Activated T-cell treated with anti-CD3 and anti-CD28 coated beads for 48 hours (primary cell): Measurements from ENCODE around the gene MYOZ1.
A peak's percentile ranks its signal among the peaks of the same experiment; 100 is the strongest.
"Not testable (repeated sequence)": the region's sequence is repeated elsewhere in the genome, so short reads cannot be mapped to it uniquely, and the experiment has no call there.

ENCODE experiments used
- DNase-seq: peaks from one replicate; pipeline ENCODE4 v3.0.0-alpha.2; 2020; ENCODE audit warnings: low read depth

MYOZ1 gene

DNA sequence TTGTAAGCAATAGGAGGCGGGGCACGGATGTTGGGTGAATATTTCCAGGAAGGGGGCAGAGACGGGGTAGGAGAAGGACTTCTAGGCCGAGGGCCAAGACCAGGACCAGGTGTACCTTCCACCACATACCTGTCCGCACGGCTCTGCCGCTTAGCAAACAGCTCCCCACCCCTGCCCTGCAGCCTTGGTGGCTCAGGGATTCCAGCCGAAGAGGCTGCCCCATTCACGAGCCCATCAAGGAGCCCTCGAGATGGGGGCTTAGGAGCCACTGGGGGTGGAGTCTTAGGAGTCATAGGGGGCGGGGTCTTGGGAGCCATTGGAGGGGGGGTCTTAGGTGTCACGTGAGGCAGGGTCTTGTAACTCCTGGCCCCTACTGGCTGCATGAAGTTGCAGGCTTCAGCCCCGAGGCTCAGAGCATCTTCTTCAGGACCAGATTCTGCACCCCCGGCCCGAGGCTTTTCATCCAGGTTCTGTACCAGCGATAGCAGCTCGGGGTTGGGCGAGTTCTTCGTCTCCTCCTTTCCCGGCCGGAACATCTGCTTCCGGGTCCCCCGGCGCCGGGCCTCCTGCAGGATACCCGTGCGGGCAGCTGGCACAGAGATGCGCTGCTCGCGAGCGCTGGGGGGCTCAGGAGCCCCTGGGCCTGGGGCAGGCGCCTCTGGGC is 6.1 kb upstream of the MYOZ1 start:
- peak; percentile 12 for DNase-seq

DNA sequence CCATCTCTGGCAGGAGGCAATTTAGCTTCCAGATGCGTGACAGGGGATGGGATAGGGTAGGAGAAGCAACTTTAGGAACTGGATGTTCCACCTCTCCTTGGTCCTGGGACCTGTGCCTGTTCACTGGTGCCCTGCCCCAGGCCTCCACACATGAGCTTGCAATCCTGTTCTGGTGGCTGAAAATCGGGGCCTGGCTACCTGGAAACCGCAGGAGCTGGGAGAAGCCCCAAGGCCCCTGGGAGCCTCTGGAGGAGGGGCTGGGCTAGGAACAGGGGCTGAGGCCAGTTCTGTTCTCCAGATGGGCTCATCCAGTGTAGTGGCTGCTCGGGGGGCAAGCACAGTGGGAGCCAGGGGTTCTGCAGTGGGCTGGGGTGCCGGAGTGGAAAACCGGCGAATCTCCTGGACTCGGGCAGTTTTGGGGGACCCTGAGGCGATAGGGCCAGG is 5.3 kb upstream of the MYOZ1 start:
- DNase-seq = no peak

DNA sequence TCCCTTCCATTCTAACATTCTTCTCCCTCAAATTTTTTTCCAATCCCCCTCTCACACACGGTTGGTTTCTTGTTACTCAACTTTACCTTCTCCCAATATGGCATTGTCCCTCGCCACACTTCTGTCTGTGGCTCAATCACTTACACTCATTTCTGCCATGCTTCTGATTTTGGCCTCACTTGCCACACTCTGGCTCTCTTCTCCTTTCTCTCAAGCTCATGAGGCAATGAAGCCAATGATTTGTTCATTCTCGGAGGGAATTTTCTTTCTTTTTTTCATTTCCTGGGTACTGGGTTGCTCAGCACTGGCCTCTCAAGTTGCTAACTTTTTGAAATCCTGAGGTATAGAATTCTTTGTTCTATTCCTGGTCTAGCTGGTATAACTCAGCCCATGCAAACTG is 4.0 kb upstream of the MYOZ1 start:
- DNase-seq = no peak

DNA sequence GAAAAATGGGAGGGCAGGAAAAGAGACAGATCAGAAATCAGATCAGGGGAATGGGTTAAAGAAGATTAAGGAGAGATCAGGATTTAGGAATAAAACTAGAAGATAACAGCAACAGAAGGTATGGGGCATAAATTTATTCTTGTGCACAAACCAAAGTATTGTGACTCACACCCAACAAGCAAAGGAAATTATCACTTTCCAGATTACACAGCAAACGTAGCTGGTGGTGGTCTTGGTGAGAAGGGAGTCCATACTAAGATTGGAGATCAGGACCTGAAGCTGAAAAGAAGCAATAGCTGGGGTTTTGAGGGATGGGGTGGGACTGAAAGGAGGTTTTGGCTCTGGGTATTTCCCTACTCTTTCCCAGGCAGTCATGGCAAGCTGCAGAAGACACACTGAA is 3.5 kb upstream of the MYOZ1 start:
- no peak for DNase-seq

DNA sequence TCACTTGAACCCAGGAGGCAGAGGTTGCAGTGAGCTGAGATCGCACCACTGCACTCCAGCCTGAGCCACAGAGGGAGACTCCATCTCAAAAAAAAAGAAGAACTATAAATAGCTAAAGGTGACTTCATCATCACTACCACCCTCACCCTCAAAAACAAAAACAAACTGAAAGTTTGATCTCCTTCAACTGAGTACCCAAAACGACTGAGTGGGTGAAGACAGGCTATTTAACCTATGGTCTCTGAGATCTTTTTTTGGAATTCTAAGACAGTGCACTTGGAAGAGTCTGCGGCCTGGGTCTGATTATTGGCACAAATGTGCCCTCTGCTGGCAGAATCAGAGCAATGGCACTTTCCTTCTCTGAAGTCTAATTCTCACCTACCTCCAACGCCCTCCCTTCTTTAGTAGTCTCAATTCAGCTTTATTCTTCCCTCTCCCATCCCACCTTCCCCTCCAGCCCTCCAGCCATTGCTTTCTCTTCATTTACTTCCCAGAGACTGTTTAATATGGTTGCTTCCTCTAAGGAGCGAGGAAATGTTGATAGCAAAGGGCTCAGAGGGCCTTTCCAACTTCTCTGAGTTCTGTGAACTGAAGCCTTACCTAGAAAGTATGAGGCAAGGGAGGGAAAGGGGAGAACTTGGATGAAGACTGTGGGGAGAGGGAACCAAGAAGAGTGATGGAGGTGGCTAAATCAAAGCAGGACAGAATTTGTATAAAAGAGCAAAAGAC is 2.9 kb upstream of the MYOZ1 start:
- DNase-seq = peak; percentile 17

DNA sequence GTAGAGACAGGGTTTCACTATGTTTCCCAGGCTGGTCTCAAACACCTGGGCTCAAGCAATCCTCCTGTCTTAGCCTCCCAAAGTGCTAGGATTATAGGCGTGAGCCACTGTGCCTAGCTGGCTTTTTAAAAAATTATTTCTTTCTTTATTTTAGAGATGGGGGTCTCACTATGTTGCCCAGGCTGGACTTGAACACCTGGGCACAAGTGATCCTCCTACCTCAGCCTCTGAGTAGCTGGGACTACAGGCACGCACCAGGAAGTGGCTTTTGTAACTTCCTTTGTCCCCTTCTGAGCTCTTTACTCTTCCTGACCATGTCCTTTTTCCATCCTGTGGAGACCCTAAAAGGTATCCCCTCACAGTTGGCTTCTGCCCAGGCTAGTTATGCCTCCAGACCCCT is 2.1 kb upstream of the MYOZ1 start:
- DNase-seq = no peak

DNA sequence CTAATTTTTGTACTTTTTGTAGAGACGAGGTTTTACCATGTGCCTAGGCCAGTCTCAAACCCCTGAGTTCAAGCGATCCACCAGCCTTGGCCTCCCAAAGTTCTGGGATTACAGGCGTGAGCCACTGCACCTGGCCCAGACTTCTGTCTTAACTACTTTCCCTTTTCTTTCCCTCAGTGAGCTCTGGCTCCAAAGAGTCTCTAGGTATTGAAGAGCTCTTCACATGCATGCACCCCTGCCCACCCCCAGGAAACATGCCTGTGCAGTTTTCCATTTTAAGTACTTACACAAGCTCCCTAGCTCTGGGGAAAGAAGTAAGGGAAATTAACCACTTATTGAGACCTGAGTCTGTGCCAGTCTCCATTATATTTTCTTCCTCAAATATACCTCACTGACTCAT is 2.0 kb downstream of the MYOZ1 start:
- no peak for DNase-seq

DNA sequence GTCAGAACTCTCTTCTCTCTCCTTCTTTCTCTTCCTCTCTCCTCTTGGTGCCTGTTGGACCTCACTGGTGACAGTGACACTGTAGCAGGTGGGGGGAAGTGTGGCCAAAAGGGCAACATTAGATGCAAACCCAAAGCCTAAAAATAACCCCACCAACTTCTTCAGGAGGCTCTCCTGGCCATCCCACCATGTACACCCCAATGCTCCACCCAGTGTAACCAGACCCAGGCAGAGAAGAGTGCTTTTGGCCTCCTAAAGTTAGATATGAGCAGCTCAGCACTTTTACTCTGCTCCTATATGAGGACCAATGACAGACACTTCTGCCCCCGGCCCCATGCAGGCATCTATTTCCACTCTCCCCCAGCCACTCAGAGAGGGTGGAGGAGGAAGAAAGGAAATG is 5.5 kb downstream of the MYOZ1 start:
- DNase-seq = no peak

DNA sequence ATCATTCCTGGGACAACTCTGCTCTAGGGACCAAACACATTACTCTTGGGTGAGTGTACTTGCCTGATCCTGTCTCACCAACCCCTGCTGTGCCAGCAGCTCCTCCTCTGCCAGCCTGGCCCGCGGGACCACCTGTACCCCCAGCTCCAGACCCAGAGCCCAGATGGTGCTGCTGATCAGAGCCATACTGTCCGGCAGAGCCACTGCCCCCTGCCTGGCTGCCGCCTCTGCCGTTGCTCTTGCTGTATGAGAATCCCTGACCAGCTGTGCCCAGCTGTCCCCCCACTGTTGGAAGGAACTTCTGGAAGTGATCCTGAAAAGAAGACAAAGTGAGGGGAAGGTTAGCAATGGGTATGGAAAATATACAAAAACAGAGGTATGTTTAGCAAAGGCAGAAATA is 6.9 kb downstream of the MYOZ1 start:
- DNase-seq = no peak

DNA sequence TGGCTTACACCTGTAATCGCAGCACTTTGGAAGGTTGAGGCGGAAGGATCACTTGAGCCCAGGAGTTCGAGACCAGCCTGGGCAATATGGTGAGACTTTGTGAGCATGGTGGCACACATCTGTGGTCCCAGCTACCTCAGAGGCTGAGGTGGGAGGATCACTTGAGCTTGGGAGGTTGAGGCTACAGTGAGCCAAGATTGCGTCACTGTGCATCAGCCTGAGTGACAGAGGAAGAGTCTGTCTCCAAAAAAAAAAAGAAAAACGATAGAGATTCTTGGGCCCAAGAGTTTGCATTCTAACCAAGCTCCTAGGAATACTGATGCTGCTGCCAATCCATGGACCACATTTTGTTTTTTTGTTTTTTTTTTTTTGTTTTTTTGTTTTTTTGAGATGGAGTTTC is 12.1 kb downstream of the MYOZ1 start:
- DNase-seq = no peak

DNA sequence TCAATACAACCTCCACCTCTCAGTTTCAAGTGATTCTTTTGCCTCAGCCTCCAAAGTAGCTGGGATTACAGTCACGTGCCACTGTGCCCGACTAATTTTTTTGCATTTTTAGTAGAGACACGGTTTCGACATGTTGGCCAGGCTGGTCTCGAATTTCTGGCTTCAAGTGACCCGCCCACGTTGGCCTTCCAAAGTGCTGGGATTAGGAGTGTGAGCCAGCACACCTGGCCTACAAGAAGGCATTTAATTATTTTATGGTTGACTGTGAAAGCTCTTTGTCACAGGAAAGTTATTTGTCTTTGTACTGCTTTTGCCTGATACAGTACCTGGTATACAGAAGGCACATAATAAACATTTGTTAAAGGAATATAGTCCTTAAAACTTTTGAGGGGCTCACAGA is 12.9 kb downstream of the MYOZ1 start:
- no peak for DNase-seq

DNA sequence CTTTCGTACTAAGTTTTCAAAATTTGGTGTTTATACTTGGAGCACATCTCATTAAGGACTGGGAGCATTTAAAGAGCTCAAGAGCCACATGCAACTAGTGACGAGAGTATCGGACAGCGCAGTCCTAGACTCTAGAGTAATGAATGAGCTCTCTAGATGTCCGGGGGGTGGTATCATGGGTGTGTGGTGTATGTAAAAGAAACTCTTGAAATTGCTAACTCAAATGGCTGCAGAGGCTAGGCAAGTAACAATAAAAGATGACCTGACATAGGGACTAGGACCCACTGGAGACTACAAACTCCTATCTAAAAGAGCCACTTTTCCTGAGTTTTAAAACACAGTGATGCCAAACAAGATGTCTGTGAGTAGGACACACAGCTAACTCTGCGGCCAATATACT is 14.0 kb downstream of the MYOZ1 start:
- no peak for DNase-seq

DNA sequence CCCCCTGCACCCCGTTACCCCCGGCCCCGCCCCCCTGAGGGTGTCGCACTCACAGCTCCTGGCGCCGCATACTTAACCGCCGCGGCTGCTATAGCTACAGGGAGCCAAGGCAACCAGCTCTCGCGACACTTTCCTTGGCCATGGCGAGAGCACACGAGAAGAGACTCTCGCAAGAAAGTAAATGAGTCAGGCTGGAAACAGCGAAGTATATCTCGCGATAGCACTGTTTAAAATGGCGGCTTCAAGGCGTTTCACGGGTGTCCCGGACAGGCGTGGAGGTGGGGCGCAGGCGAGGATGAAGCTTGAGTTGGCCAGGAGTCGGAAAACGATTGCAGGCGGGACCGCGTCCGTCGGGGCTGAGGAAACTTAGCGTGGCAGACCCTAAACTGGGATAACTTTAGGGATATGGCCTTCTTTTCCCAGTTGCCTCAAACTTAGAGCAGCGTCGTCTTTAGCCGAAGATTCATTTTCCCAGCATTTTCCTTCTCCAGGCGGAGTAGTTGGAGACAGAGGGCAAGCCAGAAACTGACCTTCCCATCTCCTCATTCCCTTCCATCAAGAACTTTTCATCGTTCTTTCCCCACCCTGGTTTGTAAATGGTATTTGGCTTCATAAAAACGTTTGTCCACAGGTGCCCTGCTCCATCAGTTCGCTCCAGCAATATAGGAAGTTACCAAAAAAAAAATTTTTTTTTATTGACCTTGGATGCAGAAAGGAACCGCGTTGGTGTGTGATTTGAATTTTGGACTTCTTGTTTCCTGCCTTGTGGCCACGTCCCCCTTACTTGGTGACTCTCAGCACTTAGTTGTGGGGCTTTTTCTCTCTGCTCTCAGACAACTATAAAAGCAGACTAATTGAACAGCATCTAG is 15.2 kb downstream of the MYOZ1 start:
- DNase-seq = peak; percentile 84

DNA sequence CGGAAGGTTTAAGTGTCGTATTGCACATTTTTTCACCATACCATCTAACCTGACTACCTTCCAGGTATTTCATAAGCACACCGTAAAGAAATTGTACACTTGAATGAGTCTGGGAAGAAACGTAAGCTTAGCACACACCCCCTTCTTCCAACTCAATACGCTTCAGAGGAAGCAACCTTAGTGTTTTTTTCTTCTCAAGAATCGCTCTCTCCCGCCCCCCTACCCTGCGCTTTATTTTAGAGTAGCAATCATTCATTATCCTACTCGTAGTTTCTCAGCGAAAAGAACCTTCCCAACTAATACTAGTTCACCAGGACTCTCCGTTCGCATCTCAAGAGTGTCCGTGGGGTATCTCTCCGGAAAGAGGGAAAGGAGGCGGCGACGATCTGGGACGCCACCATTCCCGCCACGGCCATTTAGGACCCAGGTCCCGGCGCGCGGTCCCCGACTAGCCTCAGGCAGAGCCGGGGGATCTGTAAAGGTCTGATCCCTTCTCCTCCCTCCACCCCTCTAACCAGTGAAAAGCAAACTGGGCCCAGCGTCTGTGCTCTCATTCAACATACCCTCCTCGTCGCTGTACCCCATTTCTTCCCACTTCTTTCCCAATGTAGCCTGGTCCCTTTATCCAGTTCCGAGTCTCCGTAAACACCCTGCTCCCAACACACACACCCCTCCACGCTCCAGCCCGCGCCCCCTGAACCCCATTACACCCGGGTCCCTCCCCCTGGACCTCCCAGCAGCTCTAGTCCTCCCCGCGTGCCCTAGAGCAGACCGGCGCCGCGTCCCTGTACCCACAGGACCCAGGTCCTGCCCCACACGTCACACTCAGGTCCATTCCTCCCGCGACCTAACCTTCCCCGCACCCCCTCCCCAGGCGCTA is 16.0 kb downstream of the MYOZ1 start:
- DNase-seq = peak; percentile 6

DNA sequence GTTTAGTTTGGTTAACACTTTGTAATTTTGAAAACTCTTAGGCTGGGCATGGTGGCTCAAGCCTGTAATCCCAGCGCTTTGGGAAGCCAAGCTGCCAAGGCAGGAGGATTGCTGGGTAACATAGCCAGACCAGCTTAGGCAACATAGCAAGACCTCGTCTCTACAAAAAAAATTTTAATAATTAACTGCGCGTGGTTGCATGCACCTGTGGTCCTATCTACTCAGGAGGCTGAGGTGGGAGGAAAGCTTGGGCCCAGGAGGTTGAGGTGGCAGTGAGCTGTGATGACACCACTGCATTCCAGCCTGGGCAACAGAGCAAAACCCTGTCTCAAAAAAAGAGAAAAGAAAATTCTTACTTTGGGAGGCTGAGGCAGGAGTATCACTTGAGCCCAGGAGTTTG is 18.2 kb downstream of the MYOZ1 start:
- DNase-seq = no peak

DNA sequence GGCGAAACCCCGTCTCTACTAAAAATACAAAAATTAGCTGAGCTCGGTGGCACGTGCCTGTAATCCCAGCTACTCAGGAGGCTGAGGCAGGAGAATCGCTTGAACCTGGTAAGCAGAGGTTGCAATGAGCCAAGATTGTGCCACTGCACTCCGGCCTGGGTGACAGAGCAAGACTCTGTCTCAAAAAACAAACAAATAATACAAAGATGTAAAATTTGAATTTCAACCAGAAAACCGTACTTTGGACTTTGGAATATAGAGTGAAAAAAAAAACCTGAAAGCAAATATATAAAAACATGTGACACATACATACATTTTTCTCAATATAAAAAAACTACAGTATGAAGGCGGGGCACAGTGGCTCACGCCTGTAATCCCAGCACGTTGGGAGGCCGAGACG is 20.3 kb downstream of the MYOZ1 start:
- not testable (repeated sequence) for DNase-seq

DNA sequence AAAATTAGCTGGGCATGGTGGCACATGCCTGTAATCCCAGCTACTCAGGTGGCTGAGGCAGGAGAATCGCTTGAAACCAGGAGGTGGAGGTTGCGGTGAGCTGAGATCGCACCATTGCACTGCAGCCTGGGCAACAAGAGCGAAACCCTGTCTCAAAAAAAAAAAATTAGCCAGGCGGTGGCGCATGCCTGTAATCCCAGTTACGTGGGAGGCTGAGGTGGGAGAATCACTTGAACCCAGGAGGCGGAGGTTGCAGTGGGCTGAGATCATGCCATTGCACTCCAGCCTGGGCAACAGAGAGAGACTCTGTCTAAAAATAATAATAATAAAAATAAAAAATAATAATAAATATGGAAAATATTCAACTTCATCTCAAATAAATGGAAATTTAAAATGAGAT is 24.1 kb downstream of the MYOZ1 start:
- not testable (repeated sequence) for DNase-seq

DNA sequence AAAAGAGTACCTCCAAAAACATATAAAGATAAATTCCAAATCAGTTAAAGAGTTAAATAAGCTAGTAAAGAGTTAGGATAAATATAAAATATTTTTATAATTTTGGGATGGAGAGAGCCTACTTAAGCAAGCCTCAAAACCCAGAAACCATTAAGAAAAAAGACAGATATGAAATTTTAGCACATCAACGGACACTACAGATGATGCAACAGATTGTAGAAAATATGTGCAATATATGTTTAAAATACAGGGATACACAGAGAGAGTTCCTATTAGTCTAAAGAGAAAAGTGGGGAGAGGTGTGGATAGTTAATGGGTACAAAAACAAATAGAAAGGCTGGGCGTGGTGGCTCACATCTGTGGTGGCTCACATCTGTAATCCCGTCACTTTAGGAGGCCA is 26.6 kb downstream of the MYOZ1 start:
- DNase-seq = no peak

DNA sequence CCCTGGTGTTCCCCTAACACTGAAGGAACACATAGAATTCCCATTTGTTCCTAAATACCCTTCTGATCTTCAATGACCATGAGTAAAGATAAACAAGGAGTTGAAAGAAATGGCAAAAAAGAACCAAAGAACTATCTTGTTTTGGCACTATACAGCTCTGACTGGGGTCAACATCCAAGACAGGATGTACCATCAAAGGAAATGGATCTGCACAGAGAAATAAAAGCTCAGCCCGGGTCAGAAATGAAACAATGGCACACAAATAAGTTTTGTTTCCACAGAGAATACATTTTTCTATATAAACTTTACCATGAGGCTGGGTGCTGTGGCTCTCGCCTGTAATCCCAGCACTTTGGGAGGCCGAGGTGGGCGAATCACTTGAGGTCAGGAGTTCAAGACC is 32.2 kb downstream of the MYOZ1 start:
- DNase-seq = no peak

DNA sequence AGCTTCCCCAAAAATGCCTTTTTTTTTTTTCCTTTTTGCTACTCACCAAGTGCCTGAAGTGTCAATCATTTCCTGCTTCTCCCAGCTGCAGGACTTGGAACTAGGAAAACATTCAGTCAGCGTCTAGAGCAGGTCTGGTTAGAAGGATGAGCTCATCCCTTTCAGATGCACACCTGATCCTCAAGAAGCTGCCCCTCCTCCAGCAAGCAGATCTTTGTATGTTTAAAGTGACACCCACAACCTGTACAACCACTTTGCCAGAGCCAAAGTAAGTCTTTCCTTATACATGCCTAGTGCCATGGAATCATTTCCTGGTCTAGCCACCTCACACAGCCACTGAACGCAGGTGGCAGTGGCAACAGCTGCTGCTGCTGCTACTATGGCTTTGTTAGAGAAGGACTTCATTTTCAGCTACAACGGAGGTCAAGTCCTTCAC is 39.8 kb downstream of the MYOZ1 start:
- DNase-seq = no peak

DNA sequence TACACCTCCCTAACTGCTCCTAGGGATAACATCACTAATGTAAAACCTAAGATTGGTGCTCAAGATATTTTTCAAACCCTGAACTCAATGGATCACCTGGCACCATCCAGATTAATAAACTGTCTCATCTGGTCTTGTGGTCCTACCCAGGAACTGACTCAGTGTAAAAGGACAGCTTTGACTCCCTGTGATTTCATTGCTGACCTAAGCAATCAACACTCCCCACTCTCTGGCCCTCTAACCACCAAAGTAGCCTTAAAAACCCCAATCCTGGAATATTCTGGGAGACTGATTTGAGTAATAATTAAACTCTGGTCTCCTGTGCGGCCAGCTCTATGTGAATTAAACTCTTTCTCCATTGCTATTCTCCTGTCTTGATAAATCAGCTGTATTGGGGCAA is 43.9 kb downstream of the MYOZ1 start:
- DNase-seq = no peak

DNA sequence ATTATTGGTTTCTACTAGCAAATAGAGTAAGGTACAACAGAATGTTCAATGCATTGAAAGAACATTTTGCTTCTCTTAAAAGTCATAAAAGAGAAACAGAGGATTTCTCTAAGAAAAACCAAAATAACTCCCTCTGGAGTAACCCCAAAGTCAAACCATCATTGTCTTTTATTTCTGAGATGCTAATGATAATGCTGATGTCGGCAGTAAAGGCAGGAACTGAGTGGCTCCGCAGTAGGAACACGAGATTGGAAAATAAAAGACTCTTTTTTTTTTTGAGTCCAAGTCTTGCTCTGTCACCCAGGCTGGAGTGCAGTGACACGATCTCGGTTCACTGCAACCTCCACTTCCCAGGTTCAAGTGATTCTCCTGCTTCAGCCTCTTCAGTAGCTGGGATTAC is 47.5 kb downstream of the MYOZ1 start:
- DNase-seq = no peak
